OCI-LY1 (cell line): ENCODE results near the gene SHC1.
A peak's percentile ranks its signal among the peaks of the same experiment; 100 is the strongest.

Experiments
- H2AFZ ChIP-seq: fragments of 200-600 bp; sonication (generic), shearing (Covaris generic); 2 replicates; pipeline ENCODE4 v1.6.0; 2014; ENCODE audit warnings: antibody characterized with exemption, mild to moderate bottlenecking, low read length
- H3F3A ChIP-seq: fragments of 200-600 bp; sonication (generic), shearing (Covaris generic); 2 replicates; pipeline ENCODE4 v1.6.0; 2014; ENCODE audit warnings: mild to moderate bottlenecking, antibody characterized with exemption, low read length, moderate library complexity; ENCODE audit not compliant: insufficient read depth
- H3K27ac ChIP-seq: fragments of 200-600 bp; sonication (generic); 2 replicates; pipeline ENCODE4 v1.5.1; 2014; ENCODE audit warnings: low read length, mixed run types, mild to moderate bottlenecking, low read depth; ENCODE audit not compliant: poor library complexity, severe bottlenecking
- H3K27me3 ChIP-seq: fragments of 200-600 bp; sonication (generic); 2 replicates; pipeline ENCODE4 v1.6.0; 2014; ENCODE audit warnings: antibody characterized with exemption, mild to moderate bottlenecking, low read length, moderate library complexity; ENCODE audit not compliant: insufficient read depth
- H3K36me3 ChIP-seq: fragments of 200-600 bp; sonication (generic); 2 replicates; pipeline ENCODE4 v1.6.1; 2014; ENCODE audit warnings: mild to moderate bottlenecking, antibody characterized with exemption, low read length, moderate library complexity, mixed read lengths; ENCODE audit not compliant: insufficient read depth
- H3K4me1 ChIP-seq: fragments of 200-600 bp; sonication (generic); 2 replicates; pipeline ENCODE4 v1.5.1; 2014; ENCODE audit warnings: mild to moderate bottlenecking, low read length, moderate library complexity; ENCODE audit not compliant: insufficient read depth, severe bottlenecking
- H3K4me2 ChIP-seq: fragments of 200-600 bp; sonication (generic), shearing (Covaris generic); 2 replicates; pipeline ENCODE4 v1.6.1; 2014; ENCODE audit warnings: low read length
- H3K4me3 ChIP-seq: fragments of 200-600 bp; sonication (generic); 2 replicates; pipeline ENCODE4 v1.5.1; 2014; ENCODE audit warnings: low read length, low read depth, mild to moderate bottlenecking, mixed read lengths; ENCODE audit not compliant: poor library complexity, severe bottlenecking
- H3K79me2 ChIP-seq: fragments of 200-600 bp; shearing (Covaris generic); 2 replicates; pipeline ENCODE4 v1.6.1; 2016; ENCODE audit warnings: mixed run types, low read length, mixed read lengths; ENCODE audit not compliant: insufficient read depth
- H3K9ac ChIP-seq: fragments of 200-600 bp; sonication (generic), shearing (Covaris generic); 2 replicates; pipeline ENCODE4 v1.6.1; 2014; ENCODE audit warnings: mild to moderate bottlenecking, low read length, mixed read lengths
- H3K9me2 ChIP-seq: fragments of 200-600 bp; sonication (generic), shearing (Covaris generic); 2 replicates; pipeline ENCODE4 v1.6.1; 2014; ENCODE audit warnings: low read depth, mild to moderate bottlenecking, low read length, mixed read lengths
- H3K9me3 ChIP-seq: fragments of 200-600 bp; shearing (Covaris generic); 2 replicates; pipeline ENCODE4 v1.6.1; 2014; ENCODE audit warnings: low read length, mixed read lengths
- H4K20me1 ChIP-seq: fragments of 200-600 bp; sonication (generic), shearing (Covaris generic); 2 replicates; pipeline ENCODE4 v1.6.0; 2016; ENCODE audit warnings: mild to moderate bottlenecking, low read length; ENCODE audit not compliant: insufficient read depth
- CTCF ChIP-seq: fragments of 200-600 bp; sonication (generic), shearing (Covaris generic); IDR thresholded peaks from 2 replicates; pipeline ENCODE4 v1.5.1; 2017; ENCODE audit warnings: mild to moderate bottlenecking, antibody characterized with exemption, low read length, moderate library complexity, mixed read lengths
- EZH2 ChIP-seq: fragments of 200-600 bp; sonication (generic), shearing (Covaris generic); IDR thresholded peaks from 2 replicates; pipeline ENCODE4 v1.8.0; 2017; ENCODE audit warnings: borderline replicate concordance, mixed run types, mild to moderate bottlenecking, antibody characterized with exemption, low read length, moderate library complexity, mixed read lengths

SHC1 gene

GRCh38 chr1:155003766-155004351, 33.3 kb upstream of the SHC1 start:
- Histone ChIP-seq H3K9ac (peak overlapping the region; percentile 93), H3F3A (peaks cover 4% of the 10 kb centered on the region; the same call in 1 of the 2 replicates), H4K20me1 (no peaks in the 10 kb centered on the region), H3K36me3 (no peaks in the 10 kb centered on the region), H3K27me3 (no peaks in the 10 kb centered on the region), H3K79me2 (no peaks in the 10 kb centered on the region), H3K4me1 (peaks cover 47% of the 10 kb centered on the region), H3K9me2 (no peaks in the 10 kb centered on the region), H3K4me2 (peak overlapping the region; percentile 99), H3K4me3 (peak overlapping the region; percentile 90), H3K9me3 (no peaks in the 10 kb centered on the region), H3K27ac (peak overlapping the region; percentile 69), H2AFZ (no peak overlapping the region)
- TF ChIP-seq EZH2 (no peak), CTCF (no peak)

GRCh38 chr1:155003227-155003765, 32.7 kb upstream of the SHC1 start:
- peak overlapping the region; percentile 99 for H3K4me2 ChIP-seq
- H3K4me1 ChIP-seq = peaks cover 49% of the 10 kb centered on the region

GRCh38 chr1:155002464-155003226, 32.1 kb upstream of the SHC1 start, which contains the start of gene ZBTB7B:
ZBTB7B (plus strand) TSS chr1:155002802; CDS start chr1:155014661, 11,859 bp downstream.
- no peaks in the 10 kb centered on the region for H3K27me3 ChIP-seq
- no peak for TF ChIP-seq CTCF
- no peak for TF ChIP-seq EZH2
- H3K9ac ChIP-seq = peak within 1 kb of the TSS; percentile 93
- no peaks in the 10 kb centered on the region for H3K9me3 ChIP-seq
- peak within 1 kb of the TSS; percentile 90 for H3K4me3 ChIP-seq
- H2AFZ ChIP-seq = no peak within 1 kb of the TSS
- no peaks in the 10 kb centered on the region for H3K9me2 ChIP-seq
- peak within 1 kb of the TSS; percentile 83 for H3K27ac ChIP-seq
- H3K79me2 ChIP-seq = no peaks in the 10 kb centered on the region
- H3K36me3 ChIP-seq = no peaks in the 10 kb centered on the region
- peaks cover 49% of the 10 kb centered on the region for H3K4me1 ChIP-seq
- H4K20me1 ChIP-seq = no peaks in the 10 kb centered on the region
- peak within 1 kb of the TSS; percentile 99 for H3K4me2 ChIP-seq
- peaks cover 4% of the 10 kb centered on the region; the same call in 1 of the 2 replicates for H3F3A ChIP-seq

More at GRCh38 chr1:155003227-155003765, 32.7 kb upstream of the SHC1 start:
- H3K27ac ChIP-seq = peak overlapping the region; percentile 69
- TF ChIP-seq EZH2 (no peak), CTCF (no peak)
- H3K36me3 ChIP-seq = no peaks in the 10 kb centered on the region
- no peak overlapping the region for H2AFZ ChIP-seq
- H4K20me1 ChIP-seq = no peaks in the 10 kb centered on the region
- H3K9me2 ChIP-seq = no peaks in the 10 kb centered on the region
- H3K9ac ChIP-seq = peak overlapping the region; percentile 93
- peaks cover 4% of the 10 kb centered on the region; the same call in 1 of the 2 replicates for H3F3A ChIP-seq
- no peaks in the 10 kb centered on the region for H3K27me3 ChIP-seq
- H3K4me3 ChIP-seq = peak overlapping the region; percentile 90
- H3K79me2 ChIP-seq = no peaks in the 10 kb centered on the region
- no peaks in the 10 kb centered on the region for H3K9me3 ChIP-seq
